Ovary (tissue), 3 donors: ENCODE measurements around the gene NOP53.

Source experiments
- POLR2A ChIP-seq: fragments of 450-650 bp; IDR thresholded peaks from one replicate; pipeline ENCODE4 v1.6.1; 2017; ENCODE audit warnings: antibody characterized with exemption, mild to moderate bottlenecking, moderate library complexity
- TF ChIP-seq, protein P1 (sequence below), 3 donors: fragments of 450-650 bp in 2 of 3; fragments of 200-600 bp in 1 of 3; IDR thresholded peaks; one replicate each; pipeline versions ENCODE4 v1.5.1 to v1.8.0; 2016 to 2022; ENCODE audit warnings: antibody characterized with exemption in 3 of 3, mild to moderate bottlenecking in 1 of 3
- donor health status: DM: no; HTN: no; CAD: no.

DNA sequence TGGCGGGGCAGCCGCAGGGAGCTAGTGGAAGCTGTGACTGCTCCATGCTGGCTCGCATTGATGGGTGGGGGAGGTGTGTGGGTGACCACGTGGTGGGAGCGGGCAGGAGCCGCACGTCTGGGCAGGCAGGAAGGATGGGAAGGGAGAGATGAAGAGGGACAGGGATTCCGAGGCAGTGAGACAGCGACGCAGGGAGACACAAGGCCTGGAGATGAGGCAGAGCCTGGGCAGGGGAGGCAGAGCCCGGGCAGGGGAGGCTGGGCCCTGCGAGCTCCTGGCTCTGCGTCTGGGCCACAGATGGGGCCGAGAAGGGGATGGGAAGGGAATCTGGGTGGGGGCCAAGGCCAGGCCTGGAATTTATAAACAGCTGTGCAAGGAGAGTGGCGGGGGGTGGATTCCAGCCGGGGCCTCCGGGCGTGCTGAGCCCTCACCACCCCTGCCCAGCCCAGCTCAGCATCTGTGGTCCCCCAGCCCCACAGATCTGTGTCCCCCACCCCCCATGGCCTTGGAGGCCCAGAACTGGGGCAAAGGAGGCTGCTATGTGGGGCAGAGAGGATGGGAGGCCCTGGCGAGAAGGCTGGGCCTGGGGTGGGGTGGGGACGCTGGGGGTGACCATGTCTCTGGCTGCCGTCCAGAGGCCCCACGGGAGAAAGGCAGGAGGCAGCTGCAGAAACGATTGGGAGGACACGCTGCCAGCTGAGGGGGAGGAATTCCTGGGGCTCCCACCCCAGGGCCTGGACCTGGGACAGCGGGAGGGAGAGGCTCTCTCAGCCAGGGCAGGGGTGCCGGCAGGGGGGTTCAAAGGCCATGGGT lies 26.1 kb upstream of the NOP53 start:
- TF ChIP-seq, protein P1, sequence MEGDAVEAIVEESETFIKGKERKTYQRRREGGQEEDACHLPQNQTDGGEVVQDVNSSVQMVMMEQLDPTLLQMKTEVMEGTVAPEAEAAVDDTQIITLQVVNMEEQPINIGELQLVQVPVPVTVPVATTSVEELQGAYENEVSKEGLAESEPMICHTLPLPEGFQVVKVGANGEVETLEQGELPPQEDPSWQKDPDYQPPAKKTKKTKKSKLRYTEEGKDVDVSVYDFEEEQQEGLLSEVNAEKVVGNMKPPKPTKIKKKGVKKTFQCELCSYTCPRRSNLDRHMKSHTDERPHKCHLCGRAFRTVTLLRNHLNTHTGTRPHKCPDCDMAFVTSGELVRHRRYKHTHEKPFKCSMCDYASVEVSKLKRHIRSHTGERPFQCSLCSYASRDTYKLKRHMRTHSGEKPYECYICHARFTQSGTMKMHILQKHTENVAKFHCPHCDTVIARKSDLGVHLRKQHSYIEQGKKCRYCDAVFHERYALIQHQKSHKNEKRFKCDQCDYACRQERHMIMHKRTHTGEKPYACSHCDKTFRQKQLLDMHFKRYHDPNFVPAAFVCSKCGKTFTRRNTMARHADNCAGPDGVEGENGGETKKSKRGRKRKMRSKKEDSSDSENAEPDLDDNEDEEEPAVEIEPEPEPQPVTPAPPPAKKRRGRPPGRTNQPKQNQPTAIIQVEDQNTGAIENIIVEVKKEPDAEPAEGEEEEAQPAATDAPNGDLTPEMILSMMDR (IDR thresholded peaks at IDR 0.05) = no peak
- TF ChIP-seq POLR2A = peak; percentile 11
